ENCODE measurements around the gene CX3CL1. TPM values are rescaled to one million over a fixed set of nuclear protein-coding genes. Genes with fewer than 3 reads are reported as not detected.

CX3CL1 gene
- total RNA-seq, 1 experiment from 2014 or later, result 1.7 TPM

- no peaks in the 10 kb centered on the region for H4K20me1 ChIP-seq (ENCODE audit: control insufficient read depth, insufficient read depth, insufficient read length)
- H2BK20ac ChIP-seq (ENCODE audit: low read depth, low read length, poor library complexity, severe bottlenecking), result no peak overlapping the region
- no peak overlapping the region for H3K56ac ChIP-seq (ENCODE audit: insufficient read length, low read depth, low read length)
- H3K79me1 ChIP-seq (ENCODE audit: insufficient read depth, low read depth, low read length, poor library complexity, severe bottlenecking), result no peaks in the 10 kb centered on the region
- H3K18ac ChIP-seq (ENCODE audit: insufficient read length, low read depth, low read length), result no peak overlapping the region
- no peak overlapping the region for H3K4me2 ChIP-seq (ENCODE audit: insufficient read depth, insufficient read length, low read length)
- no peak overlapping the region for H2BK5ac ChIP-seq (ENCODE audit: insufficient read length, low read length)
- peaks cover 5 to 18% of the 10 kb centered on the region in 2 experiments for H3K4me1 Mint-ChIP-seq
- no CpG with 5 or more reads among the region's 5 CpGs for WGBS (ENCODE audit: extremely low coverage, insufficient read length, low lambda C conversion rate)
- no peak overlapping the region for H4K8ac ChIP-seq (replicated peaks; ENCODE audit: insufficient read length, low read depth, low read length)
- H2BK12ac ChIP-seq (ENCODE audit: insufficient read length, low read depth, low read length), result no peak overlapping the region
- no peak overlapping the region for H3T11ph ChIP-seq (ENCODE audit: low read length)
- H2BK120ac ChIP-seq (ENCODE audit: low read depth, low read length, poor library complexity, severe bottlenecking), result no peak overlapping the region
- no peaks in the 10 kb centered on the region for H3K27me3 ChIP-seq (ENCODE audit: insufficient read depth, low read length)
- H3K9me3 Mint-ChIP-seq, result peaks cover 0 to 5% of the 10 kb centered on the region in 2 experiments; a peak in 1 of 5 replicates
- 0 out of 2 replicates have a peak, but pooled peaks cover 2% of the 10 kb centered on the region for H3K4me1 ChIP-seq (ENCODE audit: insufficient read depth, low read length)
- H4K5ac ChIP-seq (ENCODE audit: insufficient read length, low read depth, low read length), result no peak overlapping the region
- H3K4me3 Mint-ChIP-seq, result no peak overlapping the region
- H3K79me2 ChIP-seq (ENCODE audit: insufficient read depth, low read length), result no peaks in the 10 kb centered on the region
- no peak overlapping the region for H3K4ac ChIP-seq (ENCODE audit: low read depth, low read length)
- peak overlapping the region in 1 of 3 experiments; percentile 79; a peak in 2 of 7 replicates for H3K27ac Mint-ChIP-seq
- no peak overlapping the region for H2BK15ac ChIP-seq (ENCODE audit: low read depth, low read length)
- no peaks in the 10 kb centered on the region for H3K36me3 Mint-ChIP-seq (ENCODE audit: insufficient read depth in 1 of 3, low read depth in 3 of 3)
- H4K91ac ChIP-seq (ENCODE audit: insufficient read length, low read depth, low read length), result no peak overlapping the region
- no peak for DNase-seq
- H3K23me2 ChIP-seq (ENCODE audit: insufficient read length, low read depth, low read length, poor library complexity, severe bottlenecking), result no peaks in the 10 kb centered on the region
- no peak overlapping the region for H3K23ac ChIP-seq (ENCODE audit: insufficient read length, low read depth, low read length)
- no peak overlapping the region for H3K9ac ChIP-seq (ENCODE audit: extremely low read depth, insufficient read length, low read length)
- no peak overlapping the region for H2AFZ ChIP-seq (ENCODE audit: low read length)
- peaks cover 3% of the 10 kb centered on the region for H3K27me3 Mint-ChIP-seq (ENCODE audit: low read depth)
- no peak overlapping the region for H2AK5ac ChIP-seq (ENCODE audit: insufficient read length, low read length)
- no peak overlapping the region for H3K14ac ChIP-seq (ENCODE audit: insufficient read depth, low read length)
- H3K27ac ChIP-seq (ENCODE audit: insufficient read length, low read depth, low read length), result no peak overlapping the region
- no peak for TF ChIP-seq CTCF (conservative IDR thresholded peaks at IDR 0.05)
- H3K9me3 ChIP-seq (ENCODE audit: control insufficient read depth, low read depth, low read length), result no peaks in the 10 kb centered on the region
Observed at GRCh38 chr16:57385083-57385482, 12.8 kb downstream of the CX3CL1 start.

All from H9 (cell line).